Neural crest cell (in vitro differentiated cells): ENCODE measurements around the gene OR5B12. TPM values are rescaled to one million over a fixed set of nuclear protein-coding genes. Genes with fewer than 3 reads are reported as not detected.
"Not testable (repeated sequence)": the region's sequence is repeated elsewhere in the genome, so short reads cannot be mapped to it uniquely, and the experiment has no call there.

Experiments
- DNase-seq: peaks from one replicate; pipeline ENCODE4 v3.0.0; 2021; ENCODE audit warnings: low read depth, mixed read lengths, low spot score
- H3K27ac Mint-ChIP-seq: one replicate; pipeline ENCODE4 v1.8.0; 2021; ENCODE audit warnings: mild to moderate bottlenecking, mixed read lengths; ENCODE audit not compliant: unreplicated experiment
- H3K27me3 Mint-ChIP-seq: 2 replicates; pipeline ENCODE4 v1.8.0; 2021; ENCODE audit warnings: low read depth, mild to moderate bottlenecking, mixed read lengths
- H3K36me3 Mint-ChIP-seq: 2 replicates; pipeline ENCODE4 v1.8.0; 2021; ENCODE audit warnings: low read depth, mild to moderate bottlenecking, mixed read lengths
- H3K4me1 Mint-ChIP-seq: 2 replicates; pipeline ENCODE4 v1.8.0; 2021; ENCODE audit warnings: mixed read lengths
- H3K4me3 Mint-ChIP-seq: one replicate; pipeline ENCODE4 v1.8.0; 2021; ENCODE audit warnings: mild to moderate bottlenecking, mixed read lengths
- H3K9me3 Mint-ChIP-seq: 2 replicates; pipeline ENCODE4 v1.8.0; 2021; ENCODE audit warnings: mixed read lengths
- total RNA-seq: library from RNA; stranded (reverse); gene quantifications from 2 replicates; pipeline ENCODE4 v1.2.1, GENCODE V29; 2021
- TF ChIP-seq, protein P1 (sequence below): fragments of 200-600 bp; sonication (generic); conservative IDR thresholded peaks from 2 replicates; pipeline ENCODE4 v1.5.0; 2021; ENCODE audit warnings: antibody characterized with exemption, mild to moderate bottlenecking

Gene OR5B12
- total RNA-seq, 1 donor from 2014 or later, result not detected

DNA sequence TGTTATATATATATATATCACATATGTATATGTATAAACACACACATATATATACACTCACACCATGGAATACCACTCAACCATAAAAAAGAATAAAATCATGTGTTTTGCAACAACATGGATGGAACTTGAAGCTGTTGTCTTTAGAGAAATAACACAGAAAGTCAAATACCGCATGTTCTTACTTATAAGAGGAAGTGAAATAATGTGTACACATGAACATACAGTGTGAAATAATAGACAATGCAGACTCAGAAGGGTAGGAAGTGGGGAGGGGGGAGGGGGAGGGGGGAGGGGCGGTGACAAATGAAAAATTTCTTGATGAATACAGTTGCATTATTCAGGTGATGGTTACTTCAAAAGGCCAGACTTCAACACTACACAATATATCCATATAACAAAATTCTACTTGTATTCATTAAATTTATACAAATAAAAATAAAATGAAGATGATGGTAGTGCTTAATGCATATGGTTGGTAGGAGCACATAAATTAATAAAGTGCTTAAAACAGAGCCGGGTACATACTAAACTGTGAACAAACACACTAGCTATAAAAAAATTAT is 8.3 kb downstream of the OR5B12 start:
- no peaks in the 10 kb centered on the region for H3K27me3 Mint-ChIP-seq
- H3K4me1 Mint-ChIP-seq, result no peaks in the 10 kb centered on the region
- H3K27ac Mint-ChIP-seq, result no peak overlapping the region
- peaks cover 13% of the 10 kb centered on the region for H3K9me3 Mint-ChIP-seq
- TF ChIP-seq, protein P1, sequence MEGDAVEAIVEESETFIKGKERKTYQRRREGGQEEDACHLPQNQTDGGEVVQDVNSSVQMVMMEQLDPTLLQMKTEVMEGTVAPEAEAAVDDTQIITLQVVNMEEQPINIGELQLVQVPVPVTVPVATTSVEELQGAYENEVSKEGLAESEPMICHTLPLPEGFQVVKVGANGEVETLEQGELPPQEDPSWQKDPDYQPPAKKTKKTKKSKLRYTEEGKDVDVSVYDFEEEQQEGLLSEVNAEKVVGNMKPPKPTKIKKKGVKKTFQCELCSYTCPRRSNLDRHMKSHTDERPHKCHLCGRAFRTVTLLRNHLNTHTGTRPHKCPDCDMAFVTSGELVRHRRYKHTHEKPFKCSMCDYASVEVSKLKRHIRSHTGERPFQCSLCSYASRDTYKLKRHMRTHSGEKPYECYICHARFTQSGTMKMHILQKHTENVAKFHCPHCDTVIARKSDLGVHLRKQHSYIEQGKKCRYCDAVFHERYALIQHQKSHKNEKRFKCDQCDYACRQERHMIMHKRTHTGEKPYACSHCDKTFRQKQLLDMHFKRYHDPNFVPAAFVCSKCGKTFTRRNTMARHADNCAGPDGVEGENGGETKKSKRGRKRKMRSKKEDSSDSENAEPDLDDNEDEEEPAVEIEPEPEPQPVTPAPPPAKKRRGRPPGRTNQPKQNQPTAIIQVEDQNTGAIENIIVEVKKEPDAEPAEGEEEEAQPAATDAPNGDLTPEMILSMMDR, result no peak
- no peak overlapping the region for H3K4me3 Mint-ChIP-seq
- H3K36me3 Mint-ChIP-seq, result no peaks in the 10 kb centered on the region
- DNase-seq, result no peak

DNA sequence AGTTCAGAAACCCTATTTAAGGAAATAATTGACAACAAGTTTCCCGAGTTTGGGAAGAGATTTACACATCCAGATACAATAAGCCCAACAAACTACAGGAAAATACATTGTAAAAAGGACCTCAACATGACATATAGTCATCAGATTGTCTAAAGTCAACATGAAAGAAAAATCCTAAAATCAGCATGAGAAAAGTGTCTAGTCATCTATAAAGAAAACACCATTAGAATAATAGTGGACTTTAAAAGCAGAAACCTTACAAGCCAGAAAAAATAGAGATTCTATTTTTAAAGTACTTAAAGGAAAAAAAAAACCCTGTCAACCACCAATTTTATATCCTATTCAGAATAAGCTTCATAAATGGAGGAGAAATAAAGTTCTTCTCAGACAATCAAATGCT is 12.8 kb downstream of the OR5B12 start:
- Mint-ChIP-seq H3K4me1 (no peaks in the 10 kb centered on the region), H3K27ac (no peak overlapping the region), H3K4me3 (no peak overlapping the region), H3K9me3 (peaks cover 7% of the 10 kb centered on the region), H3K27me3 (peaks cover under 1% of the 10 kb centered on the region), H3K36me3 (no peaks in the 10 kb centered on the region)
- DNase-seq, result no peak
- TF ChIP-seq, protein P1, result no peak

DNA sequence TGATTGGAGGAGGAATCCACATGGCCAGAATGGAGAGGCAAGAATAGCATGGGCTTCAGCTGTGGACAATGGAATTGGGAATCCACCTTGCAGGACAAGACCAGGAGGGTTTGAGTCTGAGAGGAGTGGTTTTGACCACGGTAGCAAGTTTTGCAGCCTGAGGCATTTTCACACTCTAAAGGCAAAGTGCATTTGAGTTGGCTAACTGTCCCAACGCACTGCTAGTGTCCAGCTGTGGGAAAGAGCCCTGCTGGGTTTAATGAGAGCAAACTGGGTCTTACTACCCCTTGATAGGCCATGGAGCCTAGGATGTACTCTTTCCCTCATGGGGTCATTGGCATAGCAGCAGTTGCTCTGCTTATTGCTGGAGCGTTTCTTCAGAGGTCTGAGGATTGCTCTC is 14.0 kb downstream of the OR5B12 start, which contains the start of gene OR5B2:
Gene OR5B2 (minus strand): TSS at position 101 of the 400 bp plus-strand sequence. CDS start 4,860 bp downstream, outside the sequence.
- TF ChIP-seq, protein P1, result no peak
- Mint-ChIP-seq H3K4me1 (no peaks in the 10 kb centered on the region), H3K27ac (no peak within 1 kb of the TSS), H3K36me3 (no peaks in the 10 kb centered on the region), H3K27me3 (peaks cover 5% of the 10 kb centered on the region), H3K9me3 (peaks cover 7% of the 10 kb centered on the region), H3K4me3 (no peak within 1 kb of the TSS)
- DNase-seq, result no peak

GRCh38 chr11:58406774-58407173 is 35.3 kb downstream of the OR5B12 start, which contains the start of gene OR5B3:
Gene OR5B3, minus strand, starts transcription at chr11:58406874. Its CDS starts 3,465 bp downstream, at chr11:58403409.
- TF ChIP-seq, protein P1, result no peak
- H3K9me3 Mint-ChIP-seq, result peaks cover 26% of the 10 kb centered on the region
- no peak within 1 kb of the TSS for H3K4me3 Mint-ChIP-seq

GRCh38 chr11:58399622-58400021 is 42.4 kb downstream of the OR5B12 start:
- DNase-seq, H3K27me3 Mint-ChIP-seq, H3K9me3 Mint-ChIP-seq, H3K27ac Mint-ChIP-seq, H3K4me3 Mint-ChIP-seq, H3K4me1 Mint-ChIP-seq, H3K36me3 Mint-ChIP-seq: not testable (repeated sequence)

More at GRCh38 chr11:58406774-58407173, 35.3 kb downstream of the OR5B12 start, which contains the start of gene OR5B3:
- no peak within 1 kb of the TSS for H3K27ac Mint-ChIP-seq
- no peaks in the 10 kb centered on the region for H3K4me1 Mint-ChIP-seq
- DNase-seq, result no peak
- H3K27me3 Mint-ChIP-seq, result peaks cover 3% of the 10 kb centered on the region
- H3K36me3 Mint-ChIP-seq, result no peaks in the 10 kb centered on the region

DNA sequence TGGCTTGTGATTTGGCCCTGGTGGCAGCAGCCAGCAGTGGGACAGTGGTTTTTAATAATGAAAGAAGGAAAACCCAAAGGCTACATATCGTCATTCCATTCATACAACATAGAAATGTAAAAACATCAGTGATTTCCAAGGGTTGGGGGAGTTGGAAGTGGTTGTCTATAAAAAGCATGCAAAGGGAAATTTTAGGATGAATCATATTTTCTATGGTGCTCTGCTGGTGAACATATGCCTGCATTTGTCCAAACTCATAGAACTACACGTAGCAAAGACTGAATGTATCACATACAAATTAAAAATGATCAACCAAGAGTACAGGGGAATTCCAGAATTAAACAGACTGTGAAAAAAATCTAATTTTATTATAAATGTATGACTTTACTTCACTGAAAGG is 46.5 kb downstream of the OR5B12 start:
- H3K4me3 Mint-ChIP-seq, result no peak overlapping the region
- H3K36me3 Mint-ChIP-seq, result no peaks in the 10 kb centered on the region
- H3K4me1 Mint-ChIP-seq, result no peaks in the 10 kb centered on the region
- DNase-seq, result no peak
- TF ChIP-seq, protein P1, result no peak
- peaks cover 12% of the 10 kb centered on the region for H3K9me3 Mint-ChIP-seq
- H3K27ac Mint-ChIP-seq, result no peak overlapping the region
- no peaks in the 10 kb centered on the region for H3K27me3 Mint-ChIP-seq
